ENCODE measurements around the gene SBK1.
"Not testable (repeated sequence)": the region's sequence is repeated elsewhere in the genome, so short reads cannot be mapped to it uniquely, and the experiment has no call there.

Gene SBK1

GRCh38 chr16:28362600-28362999 lies 70.3 kb downstream of the SBK1 start:
- not testable (repeated sequence) for DNase-seq

GRCh38 chr16:28363408-28363807 lies 71.1 kb downstream of the SBK1 start, which contains the start of gene NPIPB6:
NPIPB6 (minus strand) TSS chr16:28363508; CDS start chr16:28362822, 686 bp downstream.
- not testable (repeated sequence) for DNase-seq

DNA sequence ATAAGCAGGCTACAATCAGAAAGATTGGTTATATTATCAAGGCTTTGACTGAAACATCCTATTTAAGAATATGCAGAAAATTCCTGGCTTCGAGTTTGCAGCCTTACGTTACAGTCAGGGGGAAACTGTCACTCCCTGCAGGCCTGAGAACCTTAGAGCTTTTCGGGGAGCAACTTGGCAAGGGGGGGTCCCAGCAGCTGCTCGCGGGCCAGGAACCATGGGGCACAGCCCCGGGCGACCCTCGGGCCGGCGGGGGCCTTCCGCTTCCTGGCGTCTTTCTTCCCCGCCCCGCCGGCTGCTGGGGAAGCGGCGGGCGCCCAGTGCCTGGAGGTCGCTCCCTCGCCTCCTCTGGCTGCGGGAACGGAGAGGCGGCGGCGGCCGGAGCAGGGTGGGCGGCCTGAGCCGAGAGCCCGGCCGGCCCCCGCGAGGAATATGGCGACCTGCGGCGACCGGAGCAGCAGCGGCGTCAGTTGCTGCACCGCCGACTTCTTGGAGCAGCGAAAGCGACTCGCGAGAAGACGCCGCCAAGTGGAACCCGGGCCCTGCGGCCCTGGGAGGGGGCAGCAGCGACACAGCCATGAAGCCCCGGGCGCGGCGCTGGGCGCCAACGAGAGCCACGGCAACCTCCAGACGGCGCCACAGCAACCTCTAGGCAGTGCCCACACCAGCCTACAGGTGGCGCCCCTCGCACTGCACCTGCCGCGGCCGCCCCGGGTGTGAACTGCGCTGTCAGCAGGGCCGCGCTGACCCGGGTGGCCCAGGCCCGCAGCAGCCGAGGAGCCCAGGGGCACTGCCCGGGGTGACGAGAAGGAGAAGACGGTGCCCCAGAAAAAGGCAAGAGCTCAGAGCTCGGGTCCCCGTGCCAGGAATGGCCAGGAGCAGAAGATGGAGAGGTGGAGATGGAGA lies 72.2 kb downstream of the SBK1 start:
- not testable (repeated sequence) for DNase-seq

GRCh38 chr16:28367926-28368325 lies 75.6 kb downstream of the SBK1 start:
- not testable (repeated sequence) for DNase-seq
